CMK (cell line): ENCODE data around the gene KDM2A.
"Not testable (repeated sequence)": the region's sequence is repeated elsewhere in the genome, so short reads cannot be mapped to it uniquely, and the experiment has no call there.

Experiments
- DNase-seq: peaks from one replicate; pipeline ENCODE4 v3.0.0-alpha.2; 2010; ENCODE audit warnings: low read depth

The KDM2A gene

GRCh38 chr11:67118181-67118766, 789 bp upstream of the KDM2A start:
- no peak for DNase-seq

- no peak for DNase-seq
These were observed 725 bp downstream of the KDM2A start for GRCh38 chr11:67119585-67120391.

GRCh38 chr11:67120456-67120855, 1.4 kb downstream of the KDM2A start:
- no peak for DNase-seq

GRCh38 chr11:67120881-67121710, 2.0 kb downstream of the KDM2A start:
- DNase-seq, result no peak

GRCh38 chr11:67123801-67124200, 4.7 kb downstream of the KDM2A start:
- DNase-seq, result not testable (repeated sequence)

GRCh38 chr11:67126243-67126642, 7.2 kb downstream of the KDM2A start:
- DNase-seq, result not testable (repeated sequence)

- DNase-seq, result no peak
These were observed 7.9 kb downstream of the KDM2A start for GRCh38 chr11:67126986-67127385.

- not testable (repeated sequence) for DNase-seq
These were observed 11.8 kb downstream of the KDM2A start for GRCh38 chr11:67130861-67131260.

GRCh38 chr11:67136156-67136555, 17.1 kb downstream of the KDM2A start:
- no peak for DNase-seq

- no peak for DNase-seq
These were observed 19.9 kb downstream of the KDM2A start for GRCh38 chr11:67138922-67139321.

- DNase-seq, result no peak
These were observed 27.6 kb downstream of the KDM2A start for GRCh38 chr11:67146516-67147226.

- DNase-seq, result no peak
These were observed 34.9 kb downstream of the KDM2A start for GRCh38 chr11:67153971-67154370.

- no peak for DNase-seq
These were observed 35.7 kb downstream of the KDM2A start for GRCh38 chr11:67154726-67155125.

- DNase-seq, result no peak
These were observed 38.6 kb downstream of the KDM2A start for GRCh38 chr11:67157691-67158090.

- no peak for DNase-seq
These were observed 39.2 kb downstream of the KDM2A start for GRCh38 chr11:67158221-67158620.

GRCh38 chr11:67160045-67160444, 41.0 kb downstream of the KDM2A start:
- DNase-seq, result no peak

- no peak for DNase-seq
These were observed 42.1 kb downstream of the KDM2A start for GRCh38 chr11:67160872-67161783.

- no peak for DNase-seq
These were observed 43.9 kb downstream of the KDM2A start for GRCh38 chr11:67163006-67163405.

- no peak for DNase-seq
These were observed 46.6 kb downstream of the KDM2A start for GRCh38 chr11:67165623-67166022.

GRCh38 chr11:67167091-67167490, 48.0 kb downstream of the KDM2A start:
- DNase-seq, result no peak

- no peak for DNase-seq
These were observed 48.7 kb downstream of the KDM2A start for GRCh38 chr11:67167719-67168118.
